ENCODE measurements around the gene MRFAP1L1.

MRFAP1L1 gene

DNA sequence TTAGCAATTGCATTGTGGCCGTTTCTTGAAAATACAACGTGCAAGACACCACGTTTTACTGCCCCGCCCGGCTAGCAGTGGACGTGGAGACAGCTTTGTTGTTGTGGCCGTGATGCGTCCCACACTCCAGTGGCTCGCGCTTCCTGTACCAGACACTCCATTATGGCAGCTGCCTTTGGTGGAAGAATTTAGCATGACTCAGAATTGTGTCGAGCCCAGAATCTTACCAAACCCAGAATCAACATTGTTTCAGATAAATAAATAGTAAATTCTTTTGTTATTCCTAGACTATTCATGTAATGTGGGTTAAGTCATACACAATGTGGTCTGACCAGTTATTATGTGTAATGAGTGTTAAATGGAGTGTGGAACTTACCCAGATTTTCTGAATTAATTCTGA, 41.3 kb downstream of the MRFAP1L1 start:
- FAIRE-seq = no peak
- TF ChIP-seq, protein P1, sequence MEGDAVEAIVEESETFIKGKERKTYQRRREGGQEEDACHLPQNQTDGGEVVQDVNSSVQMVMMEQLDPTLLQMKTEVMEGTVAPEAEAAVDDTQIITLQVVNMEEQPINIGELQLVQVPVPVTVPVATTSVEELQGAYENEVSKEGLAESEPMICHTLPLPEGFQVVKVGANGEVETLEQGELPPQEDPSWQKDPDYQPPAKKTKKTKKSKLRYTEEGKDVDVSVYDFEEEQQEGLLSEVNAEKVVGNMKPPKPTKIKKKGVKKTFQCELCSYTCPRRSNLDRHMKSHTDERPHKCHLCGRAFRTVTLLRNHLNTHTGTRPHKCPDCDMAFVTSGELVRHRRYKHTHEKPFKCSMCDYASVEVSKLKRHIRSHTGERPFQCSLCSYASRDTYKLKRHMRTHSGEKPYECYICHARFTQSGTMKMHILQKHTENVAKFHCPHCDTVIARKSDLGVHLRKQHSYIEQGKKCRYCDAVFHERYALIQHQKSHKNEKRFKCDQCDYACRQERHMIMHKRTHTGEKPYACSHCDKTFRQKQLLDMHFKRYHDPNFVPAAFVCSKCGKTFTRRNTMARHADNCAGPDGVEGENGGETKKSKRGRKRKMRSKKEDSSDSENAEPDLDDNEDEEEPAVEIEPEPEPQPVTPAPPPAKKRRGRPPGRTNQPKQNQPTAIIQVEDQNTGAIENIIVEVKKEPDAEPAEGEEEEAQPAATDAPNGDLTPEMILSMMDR (IDR thresholded peaks at IDR 0.05; ENCODE audit: insufficient read depth, missing control alignments) = no peak
- no peak for DNase-seq (ENCODE audit: insufficient read length, low spot score)

DNA sequence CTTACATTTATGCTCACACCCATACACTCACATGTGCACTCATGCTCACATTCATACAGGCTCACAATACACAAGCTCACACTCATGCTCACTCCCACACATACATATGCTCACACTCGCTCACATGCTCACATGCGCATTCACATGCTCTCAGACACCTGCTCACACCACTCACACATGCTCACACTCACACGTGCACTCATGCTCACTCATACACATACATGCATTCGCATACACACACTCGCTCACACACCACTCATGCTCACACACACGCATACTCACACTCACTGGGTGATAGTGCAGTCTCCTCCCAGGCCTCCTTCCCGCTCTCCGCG, 44.4 kb downstream of the MRFAP1L1 start:
- DNase-seq (ENCODE audit: insufficient read length, low spot score) = no peak
- TF ChIP-seq, protein P1 (IDR thresholded peaks at IDR 0.05; ENCODE audit: insufficient read depth, missing control alignments) = no peak

DNA sequence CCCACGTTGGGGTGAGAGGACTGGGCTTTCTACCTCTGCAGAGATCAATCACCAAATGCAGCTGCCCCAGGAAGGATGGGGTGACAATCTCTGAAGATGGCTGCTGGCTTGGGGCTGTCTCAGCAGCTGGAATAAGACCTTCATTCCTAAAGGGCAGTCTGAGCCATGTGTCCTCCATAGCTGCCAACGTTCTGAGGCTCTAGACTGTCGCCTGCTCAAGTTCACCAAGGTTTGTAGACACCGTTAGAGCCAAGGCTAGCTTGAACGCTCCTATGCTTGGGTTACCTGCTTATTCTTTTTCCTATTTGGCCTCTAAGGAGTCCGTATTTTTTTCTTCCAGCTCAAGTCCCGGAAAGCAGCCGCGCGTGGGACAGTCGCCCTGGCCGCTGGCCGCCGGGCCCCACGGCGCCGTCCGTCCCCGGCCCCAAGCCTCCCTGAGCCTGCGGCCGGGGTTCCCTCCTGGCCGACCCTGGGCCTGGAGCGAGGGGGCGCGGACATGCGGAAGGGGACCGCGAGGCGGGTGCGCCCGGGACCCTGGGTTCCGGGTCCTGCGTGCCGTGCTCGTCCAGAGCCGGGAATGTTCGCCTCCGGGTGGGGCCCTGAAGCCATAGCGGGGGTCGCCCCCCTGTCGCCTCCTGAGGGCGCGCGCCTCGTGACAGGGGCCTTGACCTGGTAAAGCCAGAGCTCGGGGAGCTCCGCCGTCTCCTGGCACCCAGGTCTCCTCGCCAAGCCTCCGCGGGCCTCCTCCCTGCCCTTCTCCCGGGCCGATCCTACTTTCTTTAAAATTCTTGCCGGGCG, 45.9 kb downstream of the MRFAP1L1 start:
- TF ChIP-seq, protein P1 (IDR thresholded peaks at IDR 0.05; ENCODE audit: insufficient read depth, missing control alignments) = no peak
- DNase-seq (ENCODE audit: insufficient read length, low spot score) (no peak), FAIRE-seq (no peak)

More for the DNA sequence above, 44.4 kb downstream of the MRFAP1L1 start:
- no peak for FAIRE-seq

DNA sequence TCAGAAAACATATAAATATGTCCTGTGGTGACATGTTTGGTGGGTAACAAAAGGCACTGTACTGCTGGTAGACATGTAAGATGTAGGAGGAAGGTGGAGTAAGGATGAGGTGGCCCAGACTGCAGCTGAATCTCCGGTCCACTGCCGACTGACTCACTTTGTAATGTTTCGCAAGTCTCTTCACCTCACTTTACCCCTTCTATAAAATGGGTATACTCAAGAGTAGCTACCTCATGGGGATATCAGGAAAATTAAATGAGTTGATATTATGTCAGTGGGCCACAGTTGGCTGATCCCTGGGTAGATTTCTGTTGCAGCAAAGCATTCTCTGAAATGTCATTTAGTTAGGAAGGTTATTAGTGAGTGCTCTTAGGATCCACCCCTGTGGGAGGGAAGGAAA, 47.1 kb downstream of the MRFAP1L1 start:
- FAIRE-seq = no peak
- TF ChIP-seq, protein P1 (IDR thresholded peaks at IDR 0.05; ENCODE audit: insufficient read depth, missing control alignments) = no peak
- no peak for DNase-seq (ENCODE audit: insufficient read length, low spot score)

DNA sequence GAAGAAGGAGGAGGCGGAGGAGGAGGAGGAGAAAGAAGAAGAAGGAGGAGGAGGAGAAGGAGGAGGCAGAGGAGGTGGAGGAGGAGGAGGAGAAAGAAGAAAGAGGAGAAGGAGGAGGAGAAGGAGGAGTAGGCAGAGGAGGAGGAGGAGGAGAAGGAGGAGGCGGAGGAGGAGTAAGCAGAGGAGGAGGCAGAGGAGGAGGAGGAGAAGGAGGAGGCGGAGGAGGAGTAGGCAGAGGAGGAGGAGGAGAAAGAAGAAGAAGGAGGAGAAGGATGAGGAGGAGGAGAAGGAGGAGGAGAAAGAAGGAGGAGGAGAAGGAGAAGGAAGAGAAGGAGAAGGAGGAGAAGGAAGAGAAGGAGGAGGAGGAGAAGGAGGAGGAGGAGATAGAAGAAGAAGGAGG, 49.2 kb downstream of the MRFAP1L1 start:
- TF ChIP-seq, protein P1 (IDR thresholded peaks at IDR 0.05; ENCODE audit: insufficient read depth, missing control alignments) = no peak
- FAIRE-seq = no peak
- DNase-seq (ENCODE audit: insufficient read length, low spot score) = no peak

DNA sequence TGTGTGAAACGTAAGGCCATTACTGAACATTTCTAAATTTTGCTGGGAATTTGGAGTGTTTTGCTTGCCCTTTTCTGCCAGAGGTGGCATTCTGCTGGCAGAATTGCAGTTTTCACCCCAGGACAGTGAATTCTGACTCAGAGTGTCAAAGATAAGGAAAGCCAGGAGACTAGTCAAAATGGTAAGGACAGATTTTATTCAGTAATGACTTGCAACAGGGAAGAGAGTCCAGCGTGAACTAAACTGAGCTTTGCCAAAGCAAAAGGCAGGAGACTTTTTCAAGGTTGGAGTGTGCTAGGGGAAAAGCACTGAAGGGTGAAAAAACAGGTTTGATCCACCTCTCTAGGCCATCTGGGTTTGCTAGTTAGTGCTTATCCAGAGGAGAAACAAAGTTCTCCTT, 49.8 kb downstream of the MRFAP1L1 start:
- FAIRE-seq (no peak), DNase-seq (ENCODE audit: insufficient read length, low spot score) (no peak)
- TF ChIP-seq, protein P1 (IDR thresholded peaks at IDR 0.05; ENCODE audit: insufficient read depth, missing control alignments) = no peak

DNA sequence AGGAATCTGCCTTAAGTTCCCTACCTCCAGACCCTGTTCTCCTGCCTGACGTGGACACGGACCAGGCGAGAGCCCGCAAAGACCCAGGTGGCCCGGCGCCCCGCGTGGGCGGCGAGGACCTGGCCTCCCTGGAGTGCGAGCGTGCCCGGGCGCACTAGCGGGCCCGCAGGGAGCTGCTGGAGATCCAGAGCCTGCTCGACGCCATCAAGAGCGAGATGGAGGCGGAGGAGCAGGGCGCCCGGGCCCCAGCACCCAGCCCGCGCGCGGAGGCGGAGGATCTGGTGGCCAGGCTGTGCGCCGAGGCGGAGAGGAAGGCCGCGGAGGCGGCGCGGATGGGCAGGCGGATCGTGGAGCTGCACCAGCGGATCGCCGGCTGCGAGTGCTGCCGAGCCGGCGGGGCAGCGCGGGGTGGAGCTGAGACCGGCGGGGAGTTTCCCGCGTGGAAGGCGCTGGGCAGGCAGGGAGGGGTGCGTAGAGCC, 51.0 kb downstream of the MRFAP1L1 start:
- no peak for FAIRE-seq
- TF ChIP-seq, protein P1 (IDR thresholded peaks at IDR 0.05; ENCODE audit: insufficient read depth, missing control alignments) = no peak
- DNase-seq (ENCODE audit: insufficient read length, low spot score) = no peak
